OCI-LY3 (cell line): Measurements from ENCODE around the gene ZNF286A.
"Not testable (repeated sequence)": the region's sequence is repeated elsewhere in the genome, so short reads cannot be mapped to it uniquely, and the experiment has no call there.

Source experiments
- EZH2phosphoT487 ChIP-seq: fragments of 200-600 bp; shearing (Covaris generic); IDR thresholded peaks from 2 replicates; pipeline ENCODE4 v1.6.1; 2018; ENCODE audit warnings: antibody characterized with exemption, mixed run types, low read depth
- TF ChIP-seq, protein P1 (sequence below): fragments of 200-600, 300-600 bp; sonication (generic); IDR thresholded peaks from 2 replicates; pipeline ENCODE4 v1.5.1; 2014; ENCODE audit warnings: antibody characterized with exemption, low read length, low read depth

GRCh38 chr17:15740041-15740440, 40.5 kb downstream of the ZNF286A start:
- TF ChIP-seq, protein P1, sequence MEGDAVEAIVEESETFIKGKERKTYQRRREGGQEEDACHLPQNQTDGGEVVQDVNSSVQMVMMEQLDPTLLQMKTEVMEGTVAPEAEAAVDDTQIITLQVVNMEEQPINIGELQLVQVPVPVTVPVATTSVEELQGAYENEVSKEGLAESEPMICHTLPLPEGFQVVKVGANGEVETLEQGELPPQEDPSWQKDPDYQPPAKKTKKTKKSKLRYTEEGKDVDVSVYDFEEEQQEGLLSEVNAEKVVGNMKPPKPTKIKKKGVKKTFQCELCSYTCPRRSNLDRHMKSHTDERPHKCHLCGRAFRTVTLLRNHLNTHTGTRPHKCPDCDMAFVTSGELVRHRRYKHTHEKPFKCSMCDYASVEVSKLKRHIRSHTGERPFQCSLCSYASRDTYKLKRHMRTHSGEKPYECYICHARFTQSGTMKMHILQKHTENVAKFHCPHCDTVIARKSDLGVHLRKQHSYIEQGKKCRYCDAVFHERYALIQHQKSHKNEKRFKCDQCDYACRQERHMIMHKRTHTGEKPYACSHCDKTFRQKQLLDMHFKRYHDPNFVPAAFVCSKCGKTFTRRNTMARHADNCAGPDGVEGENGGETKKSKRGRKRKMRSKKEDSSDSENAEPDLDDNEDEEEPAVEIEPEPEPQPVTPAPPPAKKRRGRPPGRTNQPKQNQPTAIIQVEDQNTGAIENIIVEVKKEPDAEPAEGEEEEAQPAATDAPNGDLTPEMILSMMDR, result not testable (repeated sequence)
- not testable (repeated sequence) for TF ChIP-seq EZH2phosphoT487
